ENCODE data around the gene HARS1. TPM values are rescaled to one million over a fixed set of nuclear protein-coding genes. Genes with fewer than 3 reads are reported as not detected.
A peak's percentile ranks its signal among the peaks of the same experiment; 100 is the strongest.
"Not testable (repeated sequence)": the region's sequence is repeated elsewhere in the genome, so short reads cannot be mapped to it uniquely, and the experiment has no call there.

The HARS1 gene
- total and polyA plus RNA-seq, 5 donors from 2014 or later: 56.5 to 74.4 (median 59.6) TPM

DNA sequence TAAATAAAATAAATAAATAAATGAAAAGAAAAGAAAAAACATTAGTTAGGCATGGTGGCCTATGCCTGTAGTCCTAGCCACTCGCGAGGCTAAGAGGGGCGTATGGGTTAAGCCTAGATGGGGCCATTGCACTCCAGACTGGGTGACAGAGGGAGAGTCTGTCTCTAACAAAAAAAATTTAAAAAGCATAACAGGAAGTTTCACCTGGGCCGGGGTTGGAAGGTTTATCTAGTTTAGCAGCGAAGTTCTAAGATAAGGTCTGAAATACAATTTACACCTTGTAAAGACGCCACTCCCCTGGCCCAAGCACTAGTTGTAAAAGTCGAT lies 27.1 kb upstream of the HARS1 start:
- H3K27me3 Mint-ChIP-seq: peaks cover 9% of the 10 kb centered on the region
- Histone ChIP-seq H3K27ac (ENCODE audit: insufficient read depth, low read length, poor library complexity, severe bottlenecking) (no peak overlapping the region), H3K36me3 (ENCODE audit: control insufficient read depth, insufficient read depth, low read length) (no peaks in the 10 kb centered on the region), H3K4me3 (ENCODE audit: low read depth, low read length) (no peak overlapping the region), H3K27me3 (ENCODE audit: control insufficient read depth, insufficient read depth, low read length) (no peaks in the 10 kb centered on the region), H3K4me1 (ENCODE audit: control insufficient read depth, insufficient read depth, low read length, poor library complexity, severe bottlenecking) (no peaks in the 10 kb centered on the region), H3K9me3 (ENCODE audit: control insufficient read depth in 2 of 2, low read length in 2 of 2) (no peaks in the 10 kb centered on the region)
- ATAC-seq (ENCODE audit: low read depth in 2 of 2): no peak
- DNase-seq: peak in 1 of 3 donors; percentile 31
- peaks cover 0 to 17% (median 11%) of the 10 kb centered on the region in 4 donors for H3K4me1 Mint-ChIP-seq
- peak overlapping the region in 2 of 3 donors; percentile 57 to 83 for H3K27ac Mint-ChIP-seq
- peak overlapping the region in 2 of 4 donors; percentile 8 to 88 for H3K4me3 Mint-ChIP-seq
- H3K9me3 Mint-ChIP-seq: no peaks in the 10 kb centered on the region
- no peaks in the 10 kb centered on the region for H3K36me3 Mint-ChIP-seq

DNA sequence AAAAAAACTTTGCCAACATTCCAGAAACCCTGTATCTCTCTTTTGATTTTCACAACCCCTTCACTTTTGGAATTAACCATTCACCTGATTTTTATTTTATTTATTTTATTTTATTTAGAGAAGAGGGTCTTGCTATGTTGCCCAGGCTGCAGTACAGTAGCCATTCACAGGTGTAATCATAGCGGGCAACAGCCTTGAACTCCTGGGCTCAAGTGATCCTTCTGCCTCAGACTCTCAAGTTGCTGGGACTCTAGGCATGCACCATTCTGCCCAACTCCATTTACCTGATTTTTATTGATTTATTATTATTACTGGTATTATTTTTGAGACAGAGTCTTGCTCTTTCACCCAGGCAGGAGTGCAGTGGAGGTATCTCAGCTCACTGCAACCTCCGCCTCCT lies 25.1 kb upstream of the HARS1 start:
- not testable (repeated sequence) for H3K27me3 Mint-ChIP-seq; H3K4me3 ChIP-seq (ENCODE audit: low read depth, low read length); H3K27me3 ChIP-seq (ENCODE audit: control insufficient read depth, insufficient read depth, low read length); DNase-seq; H3K36me3 ChIP-seq (ENCODE audit: control insufficient read depth, insufficient read depth, low read length); ATAC-seq (ENCODE audit: low read depth in 2 of 2); H3K36me3 Mint-ChIP-seq; H3K27ac ChIP-seq (ENCODE audit: insufficient read depth, low read length, poor library complexity, severe bottlenecking); H3K4me3 Mint-ChIP-seq; H3K27ac Mint-ChIP-seq; H3K9me3 ChIP-seq (ENCODE audit: control insufficient read depth in 2 of 2, low read length in 2 of 2); H3K4me1 ChIP-seq (ENCODE audit: control insufficient read depth, insufficient read depth, low read length, poor library complexity, severe bottlenecking); H3K9me3 Mint-ChIP-seq
- peaks cover 6 to 28% (median 21%) of the 10 kb centered on the region in 4 donors for H3K4me1 Mint-ChIP-seq

DNA sequence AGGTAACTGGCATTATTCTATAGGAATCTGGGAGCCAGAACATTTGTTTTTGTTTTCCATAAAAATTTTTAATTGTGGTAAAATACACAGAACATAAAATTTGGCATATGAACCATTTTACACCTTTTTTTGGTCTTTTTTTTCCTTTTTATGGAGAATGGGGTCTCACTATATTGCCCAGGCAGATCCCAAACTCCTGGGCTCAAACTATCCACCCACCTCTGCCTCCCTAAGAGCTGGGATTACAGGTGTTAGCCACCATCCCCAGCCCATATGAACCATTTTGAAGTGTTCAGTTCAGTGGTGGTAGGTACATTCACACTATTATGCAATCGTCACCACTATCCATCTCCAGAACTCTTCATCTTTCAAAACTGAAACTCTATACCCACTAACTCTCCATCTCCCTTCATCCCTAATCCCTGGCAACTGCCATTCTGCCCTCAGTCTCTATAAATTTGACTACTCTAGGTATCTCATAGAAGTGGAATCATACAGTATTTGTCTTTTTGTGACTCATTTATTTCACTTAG lies 22.5 kb upstream of the HARS1 start:
- Mint-ChIP-seq H3K27me3 (peaks cover 10% of the 10 kb centered on the region), H3K4me3 (peak overlapping the region in 2 of 4 donors; percentile 30 to 88), H3K4me1 (peaks cover 16 to 47% (median 25%) of the 10 kb centered on the region in 4 donors), H3K36me3 (peaks cover 6% of the 10 kb centered on the region), H3K9me3 (peaks cover 0 to 8% (median 0%) of the 10 kb centered on the region in 7 donors), H3K27ac (no peak overlapping the region)
- H3K27ac ChIP-seq (ENCODE audit: insufficient read depth, low read length, poor library complexity, severe bottlenecking): no peak overlapping the region
- H3K4me3 ChIP-seq (ENCODE audit: low read depth, low read length): no peak overlapping the region
- no peak for DNase-seq
- ATAC-seq (ENCODE audit: low read depth in 2 of 2): no peak
- no peaks in the 10 kb centered on the region for H3K9me3 ChIP-seq (ENCODE audit: control insufficient read depth in 2 of 2, low read length in 2 of 2)
- H3K4me1 ChIP-seq (ENCODE audit: control insufficient read depth, insufficient read depth, low read length, poor library complexity, severe bottlenecking): no peaks in the 10 kb centered on the region
- H3K27me3 ChIP-seq (ENCODE audit: control insufficient read depth, insufficient read depth, low read length): no peaks in the 10 kb centered on the region
- no peaks in the 10 kb centered on the region for H3K36me3 ChIP-seq (ENCODE audit: control insufficient read depth, insufficient read depth, low read length)

DNA sequence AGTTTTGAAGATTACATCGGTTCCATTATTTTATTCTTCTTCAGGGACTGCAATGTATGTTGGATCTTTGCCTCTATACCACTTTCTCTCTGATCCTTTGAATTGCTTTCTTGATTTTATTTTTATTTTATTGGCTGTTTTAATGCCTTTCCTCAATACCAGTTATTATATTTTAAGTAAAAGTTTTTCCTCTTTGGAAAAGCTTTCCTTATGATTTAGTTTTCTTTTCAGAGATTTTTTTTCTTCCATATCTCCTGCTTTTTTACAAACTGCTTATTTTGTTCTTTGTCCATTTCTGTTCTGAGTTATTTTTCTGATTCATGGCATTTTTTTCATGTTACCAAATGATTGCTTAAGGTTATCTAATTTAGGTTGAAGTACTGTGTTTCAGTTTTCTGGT lies 20.6 kb upstream of the HARS1 start:
- Mint-ChIP-seq H3K27me3 (peaks cover 10% of the 10 kb centered on the region), H3K9me3 (peaks cover 0 to 8% (median 0%) of the 10 kb centered on the region in 7 donors), H3K4me1 (peaks cover 16 to 36% (median 23%) of the 10 kb centered on the region in 4 donors), H3K27ac (peak overlapping the region; percentile 97 to 100 (median 99)), H3K4me3 (peak overlapping the region; percentile 94 to 100 (median 98)), H3K36me3 (peaks cover 6% of the 10 kb centered on the region)
- H3K4me1 ChIP-seq (ENCODE audit: control insufficient read depth, insufficient read depth, low read length, poor library complexity, severe bottlenecking): no peaks in the 10 kb centered on the region
- no peak for ATAC-seq (ENCODE audit: low read depth in 2 of 2)
- H3K4me3 ChIP-seq (ENCODE audit: low read depth, low read length): peak overlapping the region; percentile 93
- H3K27me3 ChIP-seq (ENCODE audit: control insufficient read depth, insufficient read depth, low read length): no peaks in the 10 kb centered on the region
- DNase-seq: no peak
- H3K36me3 ChIP-seq (ENCODE audit: control insufficient read depth, insufficient read depth, low read length): no peaks in the 10 kb centered on the region
- H3K9me3 ChIP-seq (ENCODE audit: control insufficient read depth in 2 of 2, low read length in 2 of 2): no peaks in the 10 kb centered on the region
- peak overlapping the region; percentile 96 for H3K27ac ChIP-seq (ENCODE audit: insufficient read depth, low read length, poor library complexity, severe bottlenecking)

DNA sequence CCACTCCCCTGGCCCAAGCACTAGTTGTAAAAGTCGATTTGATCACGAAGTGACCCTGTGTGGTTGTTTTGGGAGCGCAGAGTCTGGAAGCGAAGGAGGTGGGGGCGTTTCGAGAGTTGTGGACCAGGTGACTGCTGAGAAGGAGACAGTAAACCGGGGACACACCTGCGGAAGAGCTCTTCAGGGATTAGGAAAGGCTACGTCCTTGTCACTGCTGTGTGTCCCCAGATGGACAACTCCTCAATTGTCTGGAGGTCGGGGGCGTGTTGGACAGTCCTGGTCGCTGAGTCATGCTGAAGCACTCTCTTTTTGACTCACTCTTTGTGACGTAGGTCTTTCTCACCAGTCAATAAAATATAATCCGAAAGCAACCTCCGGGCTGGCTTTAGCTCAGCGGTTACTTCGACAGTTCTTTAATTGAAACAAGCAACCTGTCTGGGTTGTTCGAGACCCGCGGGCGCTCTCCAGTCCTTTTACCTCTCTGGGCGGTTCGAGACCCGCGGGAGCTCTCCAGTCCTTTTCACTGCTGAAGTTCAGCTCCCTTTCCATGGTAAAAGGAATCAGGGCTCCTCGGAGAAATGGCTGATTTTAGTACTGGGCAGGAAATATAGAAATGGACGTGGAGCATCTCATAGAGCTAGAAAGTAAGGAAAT lies 19.9 kb upstream of the HARS1 start:
- peak overlapping the region; percentile 97 to 100 (median 99) for H3K27ac Mint-ChIP-seq
- peaks cover 10% of the 10 kb centered on the region for H3K27me3 Mint-ChIP-seq
- peak overlapping the region; percentile 96 for H3K27ac ChIP-seq (ENCODE audit: insufficient read depth, low read length, poor library complexity, severe bottlenecking)
- DNase-seq (peak; percentile 75 to 95 (median 94)), ATAC-seq (ENCODE audit: low read depth in 2 of 2) (peak; percentile 87)
- peaks cover 16 to 36% (median 23%) of the 10 kb centered on the region in 4 donors for H3K4me1 Mint-ChIP-seq
- no peaks in the 10 kb centered on the region for H3K9me3 ChIP-seq (ENCODE audit: control insufficient read depth in 2 of 2, low read length in 2 of 2)
- peaks cover 0 to 8% (median 0%) of the 10 kb centered on the region in 7 donors for H3K9me3 Mint-ChIP-seq
- peak overlapping the region; percentile 94 to 100 (median 98) for H3K4me3 Mint-ChIP-seq
- peak overlapping the region; percentile 93 for H3K4me3 ChIP-seq (ENCODE audit: low read depth, low read length)
- no peaks in the 10 kb centered on the region for H3K27me3 ChIP-seq (ENCODE audit: control insufficient read depth, insufficient read depth, low read length)
- peaks cover 7% of the 10 kb centered on the region for H3K36me3 ChIP-seq (ENCODE audit: control insufficient read depth, insufficient read depth, low read length)
- H3K36me3 Mint-ChIP-seq: peaks cover 12% of the 10 kb centered on the region
- H3K4me1 ChIP-seq (ENCODE audit: control insufficient read depth, insufficient read depth, low read length, poor library complexity, severe bottlenecking): no peaks in the 10 kb centered on the region

DNA sequence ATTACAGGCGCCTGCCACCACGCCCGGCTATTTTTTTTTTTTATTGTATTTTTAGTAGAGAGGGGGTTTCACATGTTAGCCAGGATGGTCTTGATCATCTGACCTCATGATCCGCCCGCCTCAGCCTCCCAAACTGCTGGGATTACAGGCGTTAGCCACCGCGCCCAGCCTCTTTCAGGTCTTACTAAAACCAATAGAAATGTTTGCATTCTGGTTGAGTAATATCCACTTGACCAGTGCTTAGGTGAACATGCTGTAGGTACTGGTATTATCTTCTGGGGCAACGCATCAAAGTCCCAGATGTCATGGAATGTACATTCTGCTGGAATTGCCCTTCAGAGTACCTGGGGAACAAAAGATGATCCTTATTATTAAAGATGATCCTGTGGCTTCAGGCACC lies 17.6 kb upstream of the HARS1 start:
- H3K4me3 Mint-ChIP-seq: peak overlapping the region; percentile 68 to 100 (median 98)
- H3K4me1 ChIP-seq (ENCODE audit: control insufficient read depth, insufficient read depth, low read length, poor library complexity, severe bottlenecking); H3K27me3 ChIP-seq (ENCODE audit: control insufficient read depth, insufficient read depth, low read length); DNase-seq; H3K4me3 ChIP-seq (ENCODE audit: low read depth, low read length); H3K27ac ChIP-seq (ENCODE audit: insufficient read depth, low read length, poor library complexity, severe bottlenecking); H3K9me3 ChIP-seq (ENCODE audit: control insufficient read depth in 2 of 2, low read length in 2 of 2); H3K9me3 Mint-ChIP-seq; ATAC-seq (ENCODE audit: low read depth in 2 of 2): not testable (repeated sequence)
- peaks cover 17 to 44% (median 25%) of the 10 kb centered on the region in 4 donors for H3K4me1 Mint-ChIP-seq
- peaks cover 10% of the 10 kb centered on the region for H3K27me3 Mint-ChIP-seq
- H3K36me3 Mint-ChIP-seq: peaks cover 30% of the 10 kb centered on the region
- peak overlapping the region in 1 of 3 donors; percentile 99 for H3K27ac Mint-ChIP-seq
- H3K36me3 ChIP-seq (ENCODE audit: control insufficient read depth, insufficient read depth, low read length): peaks cover 29% of the 10 kb centered on the region

DNA sequence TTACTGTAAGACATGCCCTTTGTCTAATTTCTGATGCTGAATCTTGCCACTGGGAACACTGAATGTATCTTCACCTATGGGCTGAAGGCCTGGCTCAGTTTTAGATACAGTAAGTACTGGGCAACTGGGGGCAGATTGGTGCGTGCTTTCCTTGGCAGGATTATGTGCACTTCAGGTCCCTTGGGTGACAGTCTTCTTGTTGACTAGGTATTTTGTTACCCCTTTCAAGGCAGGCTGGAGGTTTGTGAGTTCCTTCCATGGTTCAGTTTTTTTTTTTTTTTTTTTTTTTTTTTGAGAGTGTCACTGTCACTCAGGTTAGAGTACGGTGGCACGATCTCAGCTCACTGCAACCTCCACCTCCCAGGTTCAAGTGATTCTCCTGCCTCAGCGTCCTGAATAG lies 16.6 kb upstream of the HARS1 start:
- peaks cover 15 to 44% (median 24%) of the 10 kb centered on the region in 4 donors for H3K4me1 Mint-ChIP-seq
- ATAC-seq (ENCODE audit: low read depth in 2 of 2): no peak
- peaks cover 32% of the 10 kb centered on the region for H3K36me3 Mint-ChIP-seq
- peaks cover 10% of the 10 kb centered on the region for H3K27me3 Mint-ChIP-seq
- H3K4me3 Mint-ChIP-seq: peak overlapping the region in 2 of 4 donors; percentile 45 to 59
- peak overlapping the region in 1 of 3 donors; percentile 32 for H3K27ac Mint-ChIP-seq
- Histone ChIP-seq H3K27me3 (ENCODE audit: control insufficient read depth, insufficient read depth, low read length) (no peaks in the 10 kb centered on the region), H3K27ac (ENCODE audit: insufficient read depth, low read length, poor library complexity, severe bottlenecking) (no peak overlapping the region), H3K9me3 (ENCODE audit: control insufficient read depth in 2 of 2, low read length in 2 of 2) (no peaks in the 10 kb centered on the region), H3K36me3 (ENCODE audit: control insufficient read depth, insufficient read depth, low read length) (peaks cover 37% of the 10 kb centered on the region), H3K4me1 (ENCODE audit: control insufficient read depth, insufficient read depth, low read length, poor library complexity, severe bottlenecking) (no peaks in the 10 kb centered on the region), H3K4me3 (ENCODE audit: low read depth, low read length) (no peak overlapping the region)
- H3K9me3 Mint-ChIP-seq: peaks cover 0 to 8% (median 0%) of the 10 kb centered on the region in 7 donors
- DNase-seq: no peak

Data from CD4-positive, CD25-positive, alpha-beta regulatory T cell (primary cell).